HG03565 (cell line): Measurements from ENCODE around the gene LCE3B.

ENCODE experiments used
- ATAC-seq: cut with Tn5 transposase; IDR thresholded peaks from one replicate; pipeline ENCODE4 v1.9.1; 2021; ENCODE audit warnings: mild to moderate bottlenecking, moderate library complexity; ENCODE audit not compliant: unreplicated experiment

Gene LCE3B

DNA sequence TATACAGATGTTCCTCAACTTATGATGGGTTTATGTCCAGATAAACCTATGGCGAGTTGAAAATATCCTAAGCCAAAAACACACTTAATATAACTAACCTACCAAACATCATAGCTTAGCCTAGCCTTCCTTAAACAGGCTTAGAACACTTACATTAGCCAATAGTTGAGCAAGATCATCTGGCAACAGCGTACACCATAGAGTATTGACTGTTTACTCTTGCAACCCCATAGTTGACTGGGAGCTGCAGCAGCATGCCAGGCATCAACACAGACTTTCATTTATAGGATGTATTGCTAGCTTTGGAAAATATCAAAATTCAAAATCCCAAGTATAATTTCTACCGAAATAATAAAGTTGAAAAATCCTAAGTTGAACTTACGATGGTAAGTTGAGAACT is 44.1 kb downstream of the LCE3B start:
- ATAC-seq = no peak

- ATAC-seq = no peak
Measured at GRCh38 chr1:152658649-152659048, 45.0 kb downstream of the LCE3B start.

DNA sequence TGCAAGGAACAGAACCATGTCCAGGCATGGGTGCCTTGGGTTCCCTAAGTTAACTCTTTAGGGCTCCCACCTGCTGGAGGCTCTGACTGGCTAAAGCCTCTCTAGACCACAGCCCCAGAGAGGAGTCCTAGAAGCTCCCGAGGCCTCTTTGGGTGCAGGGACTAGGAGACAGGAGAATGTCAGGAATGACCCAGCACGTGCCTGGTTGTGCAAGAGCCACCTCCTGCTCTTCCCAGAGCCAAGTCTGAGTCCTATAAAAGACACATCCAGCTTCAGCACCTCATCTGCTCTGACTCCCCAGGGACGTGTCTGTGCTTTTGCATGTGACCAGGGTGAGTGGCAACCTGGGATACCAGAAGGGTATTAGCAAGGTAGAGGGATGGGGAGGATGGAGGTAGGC is 49.5 kb downstream of the LCE3B start, which contains the start of gene LCE2D:
Gene LCE2D (plus strand): TSS at position 283 of the 400 bp plus-strand sequence. CDS start 726 bp downstream, outside the sequence.
- no peak for ATAC-seq
